Measurements from ENCODE around the gene HEY2. TPM values are rescaled to one million over a fixed set of nuclear protein-coding genes. Genes with fewer than 3 reads are reported as not detected.

The HEY2 gene
- total RNA-seq, 1 experiment from 2014 or later = 6.6 TPM

GRCh38 chr6:125793863-125794262 lies 44.4 kb downstream of the HEY2 start:
- no peak overlapping the region for H2BK12ac ChIP-seq (ENCODE audit: insufficient read length, low read depth, low read length)
- DNase-seq = no peak
- H3K79me2 ChIP-seq (ENCODE audit: insufficient read depth, low read length) = no peaks in the 10 kb centered on the region
- no peak for TF ChIP-seq CTCF (conservative IDR thresholded peaks at IDR 0.05)
- Mint-ChIP-seq H3K36me3 (ENCODE audit: insufficient read depth in 1 of 3, low read depth in 3 of 3) (no peaks in the 10 kb centered on the region; a peak in 1 of 7 replicates), H3K27me3 (ENCODE audit: low read depth) (peaks cover 4% of the 10 kb centered on the region; the same call in 1 of the 2 replicates), H3K4me3 (no peak overlapping the region), H3K4me1 (peaks cover 20 to 28% of the 10 kb centered on the region in 2 experiments), H3K27ac (no peak overlapping the region), H3K9me3 (no peaks in the 10 kb centered on the region)
- no peak overlapping the region for H2BK120ac ChIP-seq (ENCODE audit: low read depth, low read length, poor library complexity, severe bottlenecking)
- H4K20me1 ChIP-seq (ENCODE audit: control insufficient read depth, insufficient read depth, insufficient read length) = no peaks in the 10 kb centered on the region
- no peaks in the 10 kb centered on the region for H3K27me3 ChIP-seq (ENCODE audit: insufficient read depth, low read length)
- H3K14ac ChIP-seq (ENCODE audit: insufficient read depth, low read length) = no peak overlapping the region
- H3K4ac ChIP-seq (ENCODE audit: low read depth, low read length) = no peak overlapping the region
- H2BK15ac ChIP-seq (ENCODE audit: low read depth, low read length) = no peak overlapping the region
- no peak overlapping the region for H3K56ac ChIP-seq (ENCODE audit: insufficient read length, low read depth, low read length)
- peaks cover 3% of the 10 kb centered on the region; the same call in 1 of the 2 replicates for H3K4me1 ChIP-seq (ENCODE audit: insufficient read depth, low read length)
- H2BK20ac ChIP-seq (ENCODE audit: low read depth, low read length, poor library complexity, severe bottlenecking) = no peak overlapping the region
- no peak overlapping the region for H2AK5ac ChIP-seq (ENCODE audit: insufficient read length, low read length)
- WGBS (ENCODE audit: extremely low coverage, insufficient read length, low lambda C conversion rate) = no CpG with 5 or more reads among the region's 3 CpGs
- H2AFZ ChIP-seq (ENCODE audit: low read length) = no peak overlapping the region
- no peak overlapping the region for H3K4me2 ChIP-seq (ENCODE audit: insufficient read depth, insufficient read length, low read length)
- H3K79me1 ChIP-seq (ENCODE audit: insufficient read depth, low read depth, low read length, poor library complexity, severe bottlenecking) = no peaks in the 10 kb centered on the region
- no peak overlapping the region for H3T11ph ChIP-seq (ENCODE audit: low read length)
- H4K5ac ChIP-seq (ENCODE audit: insufficient read length, low read depth, low read length) = no peak overlapping the region
- no peaks in the 10 kb centered on the region for H3K9me3 ChIP-seq (ENCODE audit: control insufficient read depth, low read depth, low read length)
- H4K91ac ChIP-seq (ENCODE audit: insufficient read length, low read depth, low read length) = no peak overlapping the region
- no peak overlapping the region for H3K23ac ChIP-seq (ENCODE audit: insufficient read length, low read depth, low read length)
- H4K8ac ChIP-seq (replicated peaks; ENCODE audit: insufficient read length, low read depth, low read length) = no peak overlapping the region
- no peak overlapping the region for H3K9ac ChIP-seq (ENCODE audit: extremely low read depth, insufficient read length, low read length)
- no peak overlapping the region for H3K18ac ChIP-seq (ENCODE audit: insufficient read length, low read depth, low read length)
- peaks cover 4% of the 10 kb centered on the region for H3K23me2 ChIP-seq (ENCODE audit: insufficient read length, low read depth, low read length, poor library complexity, severe bottlenecking)
- no peak overlapping the region for H2BK5ac ChIP-seq (ENCODE audit: insufficient read length, low read length)
- H3K27ac ChIP-seq (ENCODE audit: insufficient read length, low read depth, low read length) = no peak overlapping the region

Data from H9 (cell line).